Thymus (tissue), 11 donors: ENCODE results near the gene PRKCA. TPM values are rescaled to one million over a fixed set of nuclear protein-coding genes. Genes with fewer than 3 reads are reported as not detected.

ENCODE experiments used
- DNase-seq, 9 donors: peaks; one replicate each; pipeline ENCODE4 v3.0.0-alpha.2; 2013; ENCODE audit warnings: low spot score in 9 of 9, low read depth in 6 of 9, missing footprints in 1 of 9
- H3K27ac ChIP-seq, 2 donors: one replicate each; pipeline ENCODE4 v1.5.1; 2013; ENCODE audit warnings: control low read depth in 1 of 2, low read depth in 1 of 2, low read length in 1 of 2, mild to moderate bottlenecking in 1 of 2, moderate library complexity in 1 of 2
- H3K27me3 ChIP-seq, 2 donors: one replicate each; pipeline ENCODE4 v1.5.1; 2013; ENCODE audit warnings: low read length in 1 of 2; ENCODE audit not compliant: control insufficient read depth in 2 of 2, insufficient read depth in 1 of 2
- H3K36me3 ChIP-seq, 2 donors: one replicate each; pipeline ENCODE4 v1.5.1; 2013; ENCODE audit warnings: low read length in 1 of 2, mild to moderate bottlenecking in 1 of 2, moderate library complexity in 1 of 2; ENCODE audit not compliant: control insufficient read depth in 2 of 2, insufficient read depth in 2 of 2
- H3K4me1 ChIP-seq, 2 donors: one replicate each; pipeline ENCODE4 v1.5.1; 2013; ENCODE audit warnings: low read length in 2 of 2; ENCODE audit not compliant: control insufficient read depth in 2 of 2, insufficient read depth in 2 of 2
- H3K4me3 ChIP-seq, 2 donors: one replicate each; pipeline ENCODE4 v1.5.1; 2013; ENCODE audit warnings: low read length in 2 of 2, control low read depth in 1 of 2, mild to moderate bottlenecking in 1 of 2
- H3K9me3 ChIP-seq, 2 donors: one replicate each; pipeline ENCODE4 v1.5.1; 2013; ENCODE audit warnings: low read length in 1 of 2, mild to moderate bottlenecking in 1 of 2; ENCODE audit not compliant: control insufficient read depth in 2 of 2, insufficient read depth in 1 of 2
- WGBS: extraction: QIAGEN DNeasy Blood & Tissue Kit; methylation state at CpG from one replicate; pipeline ENCODE4 v1.1.7; 2013; 5-methylcytosine and 5-hydroxymethylcytosine counted together
- polyA plus RNA-seq: library from polyadenylated mRNA; stranded (reverse); fragments of 200-250 nt; gene quantifications from one replicate; pipeline ENCODE4 v1.2.3, GENCODE V29; 2013
- total RNA-seq: library from RNA; stranded (reverse); fragments of 120-200 nt; gene quantifications from one replicate; pipeline ENCODE4 v1.2.4, GENCODE V29; 2013
- donor health status: healthy.

PRKCA gene
- total and polyA plus RNA-seq, 2 donors: 2.7 to 3.2 TPM

DNA sequence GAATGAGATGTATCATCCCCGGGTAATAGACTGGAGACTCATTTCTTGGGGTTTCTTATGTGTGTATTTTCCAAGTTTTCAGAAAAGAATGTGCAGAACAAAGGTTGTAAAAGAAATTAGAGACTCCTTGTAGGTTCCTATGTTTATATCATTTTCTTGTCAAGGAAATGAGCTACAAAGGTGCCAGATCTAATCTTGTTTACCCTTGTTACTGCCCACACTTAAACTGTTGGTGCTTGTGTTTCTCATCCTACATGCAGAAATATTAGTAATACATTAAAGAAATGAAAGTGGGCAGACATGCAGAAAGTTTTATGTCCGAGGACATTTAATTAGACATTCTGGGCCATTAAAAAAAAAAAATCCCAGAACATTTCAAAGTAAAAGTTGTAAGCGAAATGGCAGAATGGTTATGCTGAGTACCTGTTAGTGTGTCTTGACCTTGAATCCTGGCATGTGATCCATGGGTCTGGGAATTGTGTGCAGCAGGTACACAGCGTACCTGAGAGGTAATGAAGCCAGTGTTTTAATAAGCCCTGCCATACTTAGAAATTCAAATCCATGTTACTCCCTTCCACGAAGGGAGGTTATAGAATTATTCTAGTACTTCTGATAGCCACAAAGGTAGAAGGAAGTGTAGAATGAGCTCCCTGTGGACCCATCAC, 469.9 kb downstream of the PRKCA start:
- WGBS: 93% methylated on average over 5 of the region's 5 CpGs
- Histone ChIP-seq H3K9me3 (no peaks in the 10 kb centered on the region), H3K36me3 (no peaks in the 10 kb centered on the region), H3K27ac (no peak overlapping the region), H3K4me1 (no peaks in the 10 kb centered on the region), H3K4me3 (no peak overlapping the region), H3K27me3 (no peaks in the 10 kb centered on the region)
- no peak for DNase-seq

DNA sequence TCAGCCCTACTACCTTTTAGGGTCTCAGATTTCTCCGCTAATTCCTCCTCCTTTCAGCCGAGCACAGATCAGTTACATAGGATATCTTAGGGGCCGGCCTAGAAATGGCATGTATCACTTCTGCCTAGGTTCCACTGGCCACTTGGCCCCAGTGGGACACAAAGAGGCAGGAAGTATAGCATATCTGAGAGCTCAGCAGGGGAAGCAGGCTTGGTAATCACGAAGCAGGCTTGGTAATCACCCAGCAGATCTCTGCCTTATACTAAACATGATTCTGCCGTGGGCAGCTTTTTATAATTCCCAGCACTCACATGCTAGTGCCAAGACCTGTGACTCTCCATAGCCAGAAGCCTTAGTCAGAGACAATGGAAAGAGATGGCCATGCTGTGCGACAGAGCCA, 472.9 kb downstream of the PRKCA start:
- Histone ChIP-seq H3K9me3 (no peaks in the 10 kb centered on the region), H3K4me1 (no peaks in the 10 kb centered on the region), H3K27ac (no peak overlapping the region), H3K27me3 (no peaks in the 10 kb centered on the region), H3K36me3 (no peaks in the 10 kb centered on the region), H3K4me3 (no peak overlapping the region)
- no peak for DNase-seq
- 79% methylated on average over 6 of the region's 6 CpGs for WGBS

DNA sequence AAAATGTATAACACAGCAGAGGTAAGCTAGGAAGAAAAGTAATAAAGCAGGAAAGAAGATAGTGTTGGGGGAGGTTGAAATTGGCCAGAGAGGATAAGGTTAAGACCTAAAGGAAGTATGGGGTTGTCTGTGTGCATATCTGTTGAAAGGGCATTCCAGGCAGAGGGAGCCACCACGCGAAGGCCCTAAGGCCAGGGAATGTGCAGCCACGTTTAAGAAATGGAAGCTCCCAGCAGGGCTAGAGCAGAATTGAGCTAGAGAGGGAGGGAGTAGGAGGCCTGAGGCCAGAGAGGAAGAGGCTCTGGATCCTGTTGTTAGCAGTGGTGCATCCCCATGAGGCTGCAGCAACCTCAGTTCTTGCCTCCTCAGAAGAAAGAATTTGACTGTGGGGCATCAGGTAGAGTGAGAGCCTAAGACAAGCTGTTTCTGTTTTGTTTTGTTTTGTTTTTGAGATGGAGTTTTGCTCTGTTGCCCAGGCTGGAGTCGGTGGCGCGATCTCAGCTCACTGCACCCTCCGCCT, 473.5 kb downstream of the PRKCA start:
- WGBS: 94% methylated on average over 7 of the region's 7 CpGs
- no peak overlapping the region for H3K27ac ChIP-seq
- no peaks in the 10 kb centered on the region for H3K27me3 ChIP-seq
- no peaks in the 10 kb centered on the region for H3K9me3 ChIP-seq
- no peaks in the 10 kb centered on the region for H3K36me3 ChIP-seq
- no peak overlapping the region for H3K4me3 ChIP-seq
- H3K4me1 ChIP-seq: no peaks in the 10 kb centered on the region
- no peak for DNase-seq

DNA sequence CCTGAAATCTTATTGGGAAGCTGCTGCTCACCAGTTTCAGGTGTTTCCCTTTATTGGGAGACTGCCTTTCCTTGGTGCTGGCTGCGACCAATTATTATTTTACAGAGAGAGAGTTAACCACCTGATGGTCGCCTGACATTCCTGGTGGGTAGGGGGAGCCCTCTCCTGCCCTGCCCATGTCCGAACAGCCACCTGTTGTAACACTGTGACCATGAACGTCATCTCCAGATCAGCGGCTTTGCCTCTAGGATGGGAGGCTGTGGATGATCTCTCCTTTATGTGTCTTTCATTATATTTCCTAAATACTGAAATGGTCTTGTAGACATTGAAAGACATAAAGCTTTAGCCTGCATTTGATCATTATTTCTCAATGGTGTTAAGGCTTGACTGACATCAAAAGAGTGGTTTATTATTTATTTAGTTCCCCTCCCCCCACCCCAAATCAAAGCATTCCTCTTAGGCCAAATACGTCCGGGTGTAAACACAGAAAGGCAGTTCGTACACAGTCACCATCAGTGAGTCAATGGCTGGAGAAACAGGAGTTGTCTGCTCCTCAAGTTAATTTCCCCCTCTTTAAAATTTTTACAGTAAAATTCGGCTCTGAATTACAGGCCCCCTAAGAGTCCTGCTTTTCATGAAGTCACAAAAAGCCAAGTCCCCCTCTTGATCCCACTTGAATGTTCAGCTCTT, 474.7 kb downstream of the PRKCA start:
- Histone ChIP-seq H3K36me3 (no peaks in the 10 kb centered on the region), H3K4me3 (no peak overlapping the region), H3K27ac (no peak overlapping the region), H3K9me3 (no peaks in the 10 kb centered on the region), H3K4me1 (no peaks in the 10 kb centered on the region), H3K27me3 (no peaks in the 10 kb centered on the region)
- WGBS: 97% methylated on average over 9 of the region's 9 CpGs
- no peak for DNase-seq

DNA sequence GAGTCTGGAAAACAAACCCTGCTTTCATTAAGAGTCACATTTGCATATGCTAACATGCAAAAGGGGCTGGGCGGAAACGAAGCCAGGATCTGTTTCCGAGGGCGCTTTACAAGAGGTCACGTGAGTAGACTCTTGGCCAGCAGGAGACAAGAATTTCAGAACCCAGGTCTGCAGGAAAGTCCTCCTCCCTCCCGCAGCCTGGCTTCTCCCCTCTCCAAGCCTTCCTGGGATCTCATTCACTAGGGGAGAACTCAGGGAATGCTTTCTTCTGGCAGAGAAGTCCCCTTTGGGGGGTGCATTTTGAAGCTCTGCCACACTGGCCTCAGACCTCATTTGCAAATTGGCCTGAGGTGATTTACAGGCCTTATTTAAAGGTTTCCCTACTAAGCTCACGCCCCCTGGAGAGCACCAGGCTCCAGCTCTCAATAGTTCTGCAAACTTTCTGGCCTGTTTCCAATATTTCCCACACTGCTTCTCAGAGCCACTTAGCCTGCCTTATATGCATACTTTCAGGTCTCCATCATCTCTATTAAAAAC, 475.3 kb downstream of the PRKCA start:
- H3K36me3 ChIP-seq: no peaks in the 10 kb centered on the region
- H3K4me3 ChIP-seq: no peak overlapping the region
- no peaks in the 10 kb centered on the region for H3K4me1 ChIP-seq
- DNase-seq: no peak
- no peaks in the 10 kb centered on the region for H3K27me3 ChIP-seq
- no peak overlapping the region for H3K27ac ChIP-seq
- H3K9me3 ChIP-seq: no peaks in the 10 kb centered on the region
- 95% methylated on average over 7 of the region's 7 CpGs for WGBS

DNA sequence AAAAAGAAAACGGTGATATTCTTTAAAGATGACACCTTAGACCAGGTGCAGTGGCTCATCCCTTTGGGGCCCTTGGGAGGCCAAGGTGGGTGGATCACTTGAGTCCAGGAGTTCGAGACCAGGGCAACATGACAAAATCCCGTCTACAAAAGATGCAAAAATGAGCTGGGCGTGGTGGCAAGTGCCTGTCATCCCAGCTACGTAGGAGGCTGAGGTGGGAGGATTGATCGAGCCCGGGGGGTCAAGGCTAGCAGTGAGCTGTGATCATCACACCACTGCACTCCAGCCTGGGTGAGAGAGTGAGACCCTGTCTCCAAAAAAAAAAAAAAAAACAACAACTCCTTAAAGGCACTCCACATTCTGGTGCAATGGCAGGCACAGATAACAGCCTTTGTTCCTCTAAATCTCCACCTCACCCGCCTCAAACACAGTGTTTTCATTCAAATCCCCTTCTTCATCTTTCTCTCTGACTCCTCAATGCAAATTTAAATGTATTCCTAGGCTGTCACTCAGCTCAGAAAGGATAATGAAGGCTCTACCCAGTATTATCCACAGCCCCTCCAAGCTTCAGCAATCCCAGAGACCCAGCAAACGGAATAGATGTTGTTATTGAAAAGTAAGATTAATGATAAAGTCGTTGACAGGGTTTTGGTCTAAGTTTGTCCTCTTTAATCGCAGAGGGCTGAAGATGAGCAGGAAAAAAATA, 476.3 kb downstream of the PRKCA start:
- H3K27me3 ChIP-seq: no peaks in the 10 kb centered on the region
- no peak overlapping the region for H3K27ac ChIP-seq
- H3K4me1 ChIP-seq: no peaks in the 10 kb centered on the region
- no peak overlapping the region for H3K4me3 ChIP-seq
- no peaks in the 10 kb centered on the region for H3K9me3 ChIP-seq
- no peak for DNase-seq
- WGBS: 95% methylated on average over 11 of the region's 11 CpGs
- no peaks in the 10 kb centered on the region for H3K36me3 ChIP-seq

DNA sequence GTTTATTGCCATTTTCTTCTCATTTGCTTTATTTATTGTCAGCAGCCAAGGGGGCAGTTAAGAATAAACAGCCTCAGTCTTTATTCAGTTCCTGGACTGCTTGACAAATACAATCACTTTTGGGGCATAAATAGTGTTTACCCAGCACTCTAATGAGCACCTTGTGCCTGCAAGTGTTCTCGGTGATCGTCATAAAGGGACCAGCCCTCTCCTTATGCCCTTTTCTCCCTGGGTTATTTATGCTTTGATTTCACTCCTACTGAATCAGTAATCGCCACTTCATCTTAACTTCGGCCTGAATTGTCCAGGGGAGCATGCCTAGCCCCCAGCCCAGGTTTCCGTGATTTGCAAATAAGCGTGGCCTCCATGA, 476.8 kb downstream of the PRKCA start:
- WGBS: 87% methylated on average over 6 of the region's 6 CpGs
- Histone ChIP-seq H3K36me3 (no peaks in the 10 kb centered on the region), H3K27me3 (no peaks in the 10 kb centered on the region), H3K4me1 (no peaks in the 10 kb centered on the region), H3K27ac (no peak overlapping the region), H3K9me3 (no peaks in the 10 kb centered on the region), H3K4me3 (no peak overlapping the region)
- DNase-seq: no peak

DNA sequence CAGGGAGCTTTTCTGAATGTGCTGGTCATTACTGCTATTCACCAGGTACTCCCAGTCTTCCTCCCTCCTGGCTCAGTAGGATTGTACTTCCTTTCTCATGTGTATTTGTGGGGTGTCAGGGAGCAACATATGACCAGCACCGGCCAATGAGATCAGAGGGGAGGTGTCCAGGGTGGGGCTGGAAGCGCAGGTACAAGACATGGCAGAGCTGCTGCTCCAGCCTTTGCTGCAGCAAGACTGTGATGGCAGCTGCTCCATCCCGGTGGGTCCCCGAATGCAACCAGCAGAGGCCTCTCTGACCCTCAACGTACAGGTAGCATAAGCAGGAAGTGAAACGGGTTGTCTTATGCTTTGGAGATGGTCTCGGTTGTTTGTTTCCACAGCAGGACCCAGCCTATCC, 478.7 kb downstream of the PRKCA start:
- H3K36me3 ChIP-seq: no peaks in the 10 kb centered on the region
- H3K4me3 ChIP-seq: no peak overlapping the region
- DNase-seq: no peak
- no peaks in the 10 kb centered on the region for H3K27me3 ChIP-seq
- no peak overlapping the region for H3K27ac ChIP-seq
- no peaks in the 10 kb centered on the region for H3K9me3 ChIP-seq
- WGBS: 94% methylated on average over 7 of the region's 7 CpGs
- H3K4me1 ChIP-seq: no peaks in the 10 kb centered on the region

DNA sequence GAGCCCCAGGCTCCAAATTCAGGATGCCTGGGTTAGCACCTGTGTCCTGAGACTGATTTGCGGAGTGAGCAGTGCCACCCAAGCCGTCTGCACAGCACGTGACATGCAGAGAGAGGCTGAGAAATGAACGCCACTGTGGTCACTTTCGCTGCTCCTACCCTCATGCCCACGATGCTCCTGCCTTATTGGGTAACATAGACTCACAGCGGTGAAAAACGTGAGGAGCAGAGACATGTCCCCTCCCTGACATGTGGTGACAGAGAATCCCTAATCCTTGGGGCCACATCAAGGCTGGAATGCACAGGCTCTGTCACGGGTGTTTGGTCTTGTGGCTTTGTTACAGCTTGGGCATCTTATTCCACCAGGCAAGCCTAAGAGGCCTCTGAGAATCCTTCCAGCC, 480.4 kb downstream of the PRKCA start:
- H3K9me3 ChIP-seq: no peaks in the 10 kb centered on the region

More for the DNA sequence above, 480.4 kb downstream of the PRKCA start:
- no peak for DNase-seq
- H3K4me3 ChIP-seq: no peak overlapping the region
- no peaks in the 10 kb centered on the region for H3K27me3 ChIP-seq
- no peak overlapping the region for H3K27ac ChIP-seq
- no peaks in the 10 kb centered on the region for H3K4me1 ChIP-seq
- 94% methylated on average over 9 of the region's 9 CpGs for WGBS
- no peaks in the 10 kb centered on the region for H3K36me3 ChIP-seq
